Fibroblast of pulmonary artery (primary cell): ENCODE measurements around the gene MAPRE3.
A peak's percentile ranks its signal among the peaks of the same experiment; 100 is the strongest.

Experiments used
- DNase-seq: peaks from one replicate; pipeline ENCODE4 v3.0.0-alpha.2; 2010; ENCODE audit warnings: low read depth
- H3K4me3 ChIP-seq: replicated peaks from 2 replicates; pipeline ENCODE4 v1.5.1; 2011; ENCODE audit warnings: low read depth, mild to moderate bottlenecking, control low read depth, low read length, moderate library complexity
- CTCF ChIP-seq: IDR thresholded peaks from 2 replicates; pipeline ENCODE4 v1.5.1; 2011; ENCODE audit warnings: mild to moderate bottlenecking, control low read depth, low read length, inconsistent platforms; ENCODE audit errors: missing control alignments

Gene MAPRE3

GRCh38 chr2:27042985-27043634 lies 72.7 kb downstream of the MAPRE3 start:
- no peak for DNase-seq
- H3K4me3 ChIP-seq = no peak overlapping the region
- no peak for TF ChIP-seq CTCF

GRCh38 chr2:27049422-27050280 lies 79.2 kb downstream of the MAPRE3 start:
- DNase-seq = no peak
- peak overlapping the region; percentile 71 for H3K4me3 ChIP-seq
- TF ChIP-seq CTCF = no peak

- H3K4me3 ChIP-seq = peak overlapping the region; percentile 71
- peak; percentile 95 for DNase-seq
- TF ChIP-seq CTCF = peak; percentile 37
Observed at GRCh38 chr2:27050281-27050995, 80.0 kb downstream of the MAPRE3 start.

- TF ChIP-seq CTCF = no peak
- peak; percentile 95 for DNase-seq
- peak within 1 kb of the TSS; percentile 71 for H3K4me3 ChIP-seq
Observed at GRCh38 chr2:27050996-27051901, 80.8 kb downstream of the MAPRE3 start, which contains the start of gene AGBL5. Gene AGBL5, plus strand, starts transcription at chr2:27051668. Its CDS starts 1,291 bp downstream, at chr2:27052959.

GRCh38 chr2:27051902-27052645 lies 81.6 kb downstream of the MAPRE3 start:
- DNase-seq = no peak
- no peak for TF ChIP-seq CTCF

GRCh38 chr2:27053321-27053720 lies 82.9 kb downstream of the MAPRE3 start:
- TF ChIP-seq CTCF = no peak
- H3K4me3 ChIP-seq = no peak overlapping the region
- DNase-seq = no peak

More at GRCh38 chr2:27051902-27052645, 81.6 kb downstream of the MAPRE3 start:
- peak overlapping the region; percentile 71 for H3K4me3 ChIP-seq
